Endothelial cell (in vitro differentiated cells): ENCODE results near the gene ACAP1. TPM values are rescaled to one million over a fixed set of nuclear protein-coding genes. Genes with fewer than 3 reads are reported as not detected.

Experiments used
- DNase-seq: peaks from one replicate; pipeline ENCODE4 v3.0.0; 2021; ENCODE audit warnings: low spot score
- H3K27ac Mint-ChIP-seq: one replicate; pipeline ENCODE4 v1.8.0; 2021; ENCODE audit warnings: mixed read lengths, inconsistent platforms; ENCODE audit not compliant: unreplicated experiment
- H3K27me3 Mint-ChIP-seq: one replicate; pipeline ENCODE4 v1.8.0; 2021; ENCODE audit warnings: mild to moderate bottlenecking, moderate library complexity, mixed read lengths, inconsistent platforms; ENCODE audit not compliant: unreplicated experiment
- H3K36me3 Mint-ChIP-seq: one replicate; pipeline ENCODE4 v1.8.0; 2021; ENCODE audit warnings: mild to moderate bottlenecking, low read depth, mixed read lengths, inconsistent platforms; ENCODE audit not compliant: unreplicated experiment
- H3K4me1 Mint-ChIP-seq: one replicate; pipeline ENCODE4 v1.8.0; 2021; ENCODE audit warnings: mild to moderate bottlenecking, mixed read lengths, inconsistent platforms; ENCODE audit not compliant: unreplicated experiment
- H3K4me3 Mint-ChIP-seq: one replicate; pipeline ENCODE4 v1.8.0; 2021; ENCODE audit warnings: mild to moderate bottlenecking, mixed read lengths, inconsistent platforms; ENCODE audit not compliant: unreplicated experiment
- H3K9me3 Mint-ChIP-seq: one replicate; pipeline ENCODE4 v1.8.0; 2021; ENCODE audit warnings: mixed read lengths, inconsistent platforms; ENCODE audit not compliant: unreplicated experiment
- CTCF ChIP-seq: fragments of 200-600 bp; sonication (generic); IDR thresholded peaks from one replicate; pipeline ENCODE4 v1.5.0; 2021; ENCODE audit warnings: antibody characterized with exemption; ENCODE audit not compliant: unreplicated experiment
- total RNA-seq: library from RNA; stranded (reverse); fragmentation: NEBNext Ultra II Directional; extraction: Animal tissue kit (Norgen Biotek cat#: 25700); gene quantifications from one replicate; pipeline ENCODE4 v1.2.1, GENCODE V29; 2021; ENCODE audit not compliant: unreplicated experiment

ACAP1 gene
- total RNA-seq, 1 donor from 2014 or later: 5.5 TPM

- Mint-ChIP-seq H3K27me3 (peaks cover 13% of the 10 kb centered on the region), H3K27ac (no peak overlapping the region), H3K9me3 (no peaks in the 10 kb centered on the region), H3K4me3 (no peak overlapping the region), H3K4me1 (peaks cover 14% of the 10 kb centered on the region), H3K36me3 (no peaks in the 10 kb centered on the region)
- no peak for TF ChIP-seq CTCF
- DNase-seq: no peak
Measured at GRCh38 chr17:7292194-7292593, 44.1 kb upstream of the ACAP1 start.

GRCh38 chr17:7292729-7293128 lies 43.6 kb upstream of the ACAP1 start:
- TF ChIP-seq CTCF: no peak
- no peak for DNase-seq
- Mint-ChIP-seq H3K9me3 (no peaks in the 10 kb centered on the region), H3K27me3 (peaks cover 12% of the 10 kb centered on the region), H3K36me3 (no peaks in the 10 kb centered on the region), H3K4me3 (peak overlapping the region; percentile 32), H3K27ac (no peak overlapping the region), H3K4me1 (peaks cover 14% of the 10 kb centered on the region)

- H3K27ac Mint-ChIP-seq: no peak overlapping the region
- H3K9me3 Mint-ChIP-seq: no peaks in the 10 kb centered on the region
- no peak for DNase-seq
- TF ChIP-seq CTCF: no peak
- H3K36me3 Mint-ChIP-seq: no peaks in the 10 kb centered on the region
- peak overlapping the region; percentile 78 for H3K4me3 Mint-ChIP-seq
- peaks cover 11% of the 10 kb centered on the region for H3K27me3 Mint-ChIP-seq
- peaks cover 14% of the 10 kb centered on the region for H3K4me1 Mint-ChIP-seq
Measured at GRCh38 chr17:7293159-7293558, 43.2 kb upstream of the ACAP1 start.

DNA sequence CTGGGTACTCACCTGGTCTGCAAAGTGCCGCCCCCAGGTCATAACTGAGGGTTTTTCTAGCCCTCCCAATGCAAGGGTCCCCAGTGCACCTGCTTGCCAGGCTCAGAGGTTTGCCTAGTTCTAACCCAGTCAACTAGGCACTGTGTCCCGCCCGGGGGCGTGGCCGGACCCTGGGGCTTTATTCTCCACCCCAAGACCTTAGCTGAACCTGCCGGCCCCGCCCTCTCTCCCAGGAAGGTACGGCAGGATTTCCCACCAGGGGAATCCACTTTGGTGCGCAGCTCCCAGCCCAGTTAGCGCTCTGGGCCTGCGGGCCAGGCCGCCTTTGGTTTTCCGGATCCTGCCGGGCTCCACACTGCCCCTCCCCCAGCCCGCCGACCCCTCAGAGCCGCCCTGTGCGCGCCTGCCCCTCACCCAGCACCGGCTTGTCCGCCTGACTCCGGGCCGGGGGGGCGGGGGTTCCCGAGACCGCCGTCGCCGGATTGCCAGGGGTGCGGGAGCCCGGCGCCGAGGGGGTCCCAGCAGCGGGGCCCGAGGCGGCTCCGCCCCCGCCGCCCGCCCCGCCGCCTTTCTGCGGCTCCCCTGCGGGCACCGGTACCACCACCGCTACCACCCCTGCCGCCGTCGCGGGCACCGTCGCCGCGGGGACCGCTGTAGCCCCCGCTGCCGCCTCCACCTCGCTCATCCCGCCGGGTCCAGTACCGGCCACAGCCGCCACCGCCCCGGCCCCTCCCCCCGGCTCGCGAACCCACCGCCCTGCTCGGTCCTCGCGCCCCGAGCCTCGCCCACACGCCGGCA lies 42.3 kb upstream of the ACAP1 start:
- H3K4me1 Mint-ChIP-seq: peaks cover 14% of the 10 kb centered on the region
- peak overlapping the region; percentile 78 for H3K4me3 Mint-ChIP-seq
- DNase-seq: peak; percentile 36
- H3K36me3 Mint-ChIP-seq: no peaks in the 10 kb centered on the region
- H3K27ac Mint-ChIP-seq: no peak overlapping the region
- no peaks in the 10 kb centered on the region for H3K9me3 Mint-ChIP-seq
- TF ChIP-seq CTCF: no peak
- H3K27me3 Mint-ChIP-seq: peaks cover 11% of the 10 kb centered on the region

DNA sequence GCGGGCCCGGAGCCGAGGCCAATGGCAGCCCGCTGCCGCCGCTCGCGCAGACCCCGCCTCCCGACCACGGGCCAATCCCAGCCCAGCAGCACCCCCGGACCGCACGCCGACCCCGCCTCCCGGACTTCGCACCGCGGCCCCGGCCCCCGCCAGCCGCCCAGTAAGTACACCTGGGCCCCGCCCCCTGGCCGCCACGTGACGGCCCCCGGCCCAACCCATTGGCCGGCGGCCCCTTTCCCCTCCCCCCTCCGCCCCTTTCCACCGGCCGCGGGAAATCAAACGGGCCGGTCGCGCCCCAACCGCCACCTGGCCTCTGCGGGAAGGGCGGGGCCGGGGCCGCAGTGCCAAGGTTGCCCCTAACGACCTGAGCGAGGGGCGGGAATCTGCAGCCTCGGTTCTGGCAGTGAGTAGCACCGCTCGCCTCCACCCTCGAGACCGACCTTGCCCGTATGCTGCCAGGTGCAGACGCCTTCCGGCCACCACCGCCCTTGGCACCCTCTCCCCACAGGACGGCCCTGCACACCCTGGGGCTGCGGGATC lies 41.6 kb upstream of the ACAP1 start, which contains the start of gene YBX2:
TSS of gene YBX2 (minus strand) at position 26 of the 540 bp plus-strand sequence. CDS start 139 bp downstream, outside the sequence.
- Mint-ChIP-seq H3K36me3 (no peaks in the 10 kb centered on the region), H3K4me1 (peaks cover 14% of the 10 kb centered on the region), H3K4me3 (peak within 1 kb of the TSS; percentile 78), H3K9me3 (no peaks in the 10 kb centered on the region), H3K27ac (no peak within 1 kb of the TSS), H3K27me3 (peaks cover 11% of the 10 kb centered on the region)
- no peak for TF ChIP-seq CTCF
- DNase-seq: peak; percentile 82
